GM12801 (cell line): Measurements from ENCODE around the gene PYCARD.

Experiments used
- TF ChIP-seq, protein P1 (sequence below): IDR thresholded peaks from one replicate; pipeline ENCODE4 v1.5.1; 2011; ENCODE audit warnings: control low read depth; ENCODE audit not compliant: insufficient read length; ENCODE audit errors: extremely low read depth

PYCARD gene

DNA sequence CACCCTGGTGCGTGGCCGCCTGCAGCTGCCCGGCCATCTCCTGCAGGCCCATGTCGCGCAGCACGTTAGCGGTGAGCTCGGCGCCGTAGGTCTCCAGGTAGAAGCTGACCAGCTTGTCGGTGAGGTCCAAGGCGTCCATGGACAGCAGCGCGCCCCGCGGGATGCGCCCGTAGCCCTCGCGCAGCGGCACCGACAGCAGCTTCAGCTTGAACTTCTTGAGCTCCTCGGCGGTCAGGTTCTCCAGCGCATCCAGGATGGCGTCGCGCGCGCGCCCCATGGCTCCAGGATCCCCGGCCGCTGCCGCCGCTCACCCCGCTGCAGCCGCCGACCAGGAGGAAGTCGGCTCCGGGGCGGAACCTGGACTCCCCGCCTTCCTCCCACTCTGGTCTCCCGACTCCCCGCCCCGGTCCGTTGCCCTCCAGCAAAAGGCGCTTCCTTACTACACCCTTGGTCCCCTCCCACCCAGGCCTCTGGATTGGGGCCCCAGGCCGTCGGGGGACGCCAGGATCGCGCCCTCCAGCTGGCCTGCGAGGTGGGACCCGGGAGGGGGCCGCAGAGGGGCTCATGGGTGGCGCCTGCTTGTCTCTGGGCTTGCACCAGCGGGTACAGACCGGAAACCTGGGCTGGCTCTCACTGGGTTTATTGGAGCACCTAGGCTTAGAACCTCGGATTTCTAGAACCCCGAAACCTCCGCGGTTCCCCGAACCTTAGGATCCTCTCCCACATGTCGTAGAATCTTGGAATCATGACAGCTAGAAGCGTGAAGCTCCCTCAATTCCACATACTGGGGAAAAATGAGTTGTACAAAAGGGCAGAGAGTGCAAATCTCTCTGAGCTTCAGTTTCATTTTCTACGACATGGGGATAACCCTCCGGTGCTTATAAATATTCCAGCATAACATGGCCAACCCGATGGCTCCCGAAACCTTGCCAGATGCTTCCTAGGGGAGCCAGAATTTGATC, at the start of gene PYCARD:
TSS of gene PYCARD (minus strand) at position 347 of the 962 bp plus-strand sequence. CDS start at position 277, 70 bp downstream.
- TF ChIP-seq, protein P1, sequence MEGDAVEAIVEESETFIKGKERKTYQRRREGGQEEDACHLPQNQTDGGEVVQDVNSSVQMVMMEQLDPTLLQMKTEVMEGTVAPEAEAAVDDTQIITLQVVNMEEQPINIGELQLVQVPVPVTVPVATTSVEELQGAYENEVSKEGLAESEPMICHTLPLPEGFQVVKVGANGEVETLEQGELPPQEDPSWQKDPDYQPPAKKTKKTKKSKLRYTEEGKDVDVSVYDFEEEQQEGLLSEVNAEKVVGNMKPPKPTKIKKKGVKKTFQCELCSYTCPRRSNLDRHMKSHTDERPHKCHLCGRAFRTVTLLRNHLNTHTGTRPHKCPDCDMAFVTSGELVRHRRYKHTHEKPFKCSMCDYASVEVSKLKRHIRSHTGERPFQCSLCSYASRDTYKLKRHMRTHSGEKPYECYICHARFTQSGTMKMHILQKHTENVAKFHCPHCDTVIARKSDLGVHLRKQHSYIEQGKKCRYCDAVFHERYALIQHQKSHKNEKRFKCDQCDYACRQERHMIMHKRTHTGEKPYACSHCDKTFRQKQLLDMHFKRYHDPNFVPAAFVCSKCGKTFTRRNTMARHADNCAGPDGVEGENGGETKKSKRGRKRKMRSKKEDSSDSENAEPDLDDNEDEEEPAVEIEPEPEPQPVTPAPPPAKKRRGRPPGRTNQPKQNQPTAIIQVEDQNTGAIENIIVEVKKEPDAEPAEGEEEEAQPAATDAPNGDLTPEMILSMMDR: no peak

DNA sequence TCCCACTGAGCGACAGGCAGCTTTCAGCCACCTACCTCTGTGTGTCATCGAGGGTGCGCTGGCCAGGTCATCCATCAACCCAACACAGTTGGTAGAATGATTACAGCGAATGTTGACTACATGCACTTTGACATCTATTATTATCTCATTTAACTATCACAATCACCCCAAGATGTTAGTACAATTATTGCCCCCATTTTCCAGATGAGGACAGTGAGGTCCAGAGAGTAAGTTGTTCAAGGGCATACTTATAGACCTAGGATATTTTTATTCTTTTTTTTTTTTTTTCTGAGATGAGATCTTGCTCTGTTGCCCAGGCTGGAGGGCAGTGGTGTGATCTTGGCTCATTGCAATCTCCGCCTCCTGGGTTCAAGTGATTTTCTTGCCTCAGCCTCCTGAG, 48.9 kb upstream of the PYCARD start:
- TF ChIP-seq, protein P1: no peak

GRCh38 chr16:31250782-31251384, 48.3 kb upstream of the PYCARD start:
- TF ChIP-seq, protein P1: no peak

DNA sequence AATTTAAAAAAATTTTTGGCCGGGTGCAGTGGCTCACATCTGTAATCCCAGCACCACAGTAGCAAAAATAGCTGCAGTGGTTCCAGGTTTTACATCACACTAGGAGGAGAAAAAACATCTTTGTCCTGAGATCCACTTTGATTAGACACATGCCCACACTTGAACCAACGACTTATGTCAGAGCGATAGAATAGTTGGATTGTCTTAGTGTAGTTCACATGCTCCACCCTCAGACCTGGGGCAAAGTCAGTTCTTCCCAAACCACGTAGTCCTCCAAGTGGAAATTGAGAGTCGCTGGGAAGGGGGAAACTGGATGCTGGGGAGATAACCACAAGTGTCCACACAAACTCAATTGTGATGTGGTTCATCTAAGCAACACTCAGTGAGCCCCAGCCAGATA, 45.8 kb upstream of the PYCARD start:
- TF ChIP-seq, protein P1: no peak

GRCh38 chr16:31246296-31246695, 43.7 kb upstream of the PYCARD start:
- TF ChIP-seq, protein P1: no peak

GRCh38 chr16:31243734-31244670, 41.4 kb upstream of the PYCARD start:
- TF ChIP-seq, protein P1: no peak
